HG03196 (cell line): Measurements from ENCODE around the gene LEP.

Source experiments
- ATAC-seq: cut with Tn5 transposase; IDR thresholded peaks from one replicate; pipeline ENCODE4 v1.9.1; 2021; ENCODE audit not compliant: unreplicated experiment

The LEP gene

DNA sequence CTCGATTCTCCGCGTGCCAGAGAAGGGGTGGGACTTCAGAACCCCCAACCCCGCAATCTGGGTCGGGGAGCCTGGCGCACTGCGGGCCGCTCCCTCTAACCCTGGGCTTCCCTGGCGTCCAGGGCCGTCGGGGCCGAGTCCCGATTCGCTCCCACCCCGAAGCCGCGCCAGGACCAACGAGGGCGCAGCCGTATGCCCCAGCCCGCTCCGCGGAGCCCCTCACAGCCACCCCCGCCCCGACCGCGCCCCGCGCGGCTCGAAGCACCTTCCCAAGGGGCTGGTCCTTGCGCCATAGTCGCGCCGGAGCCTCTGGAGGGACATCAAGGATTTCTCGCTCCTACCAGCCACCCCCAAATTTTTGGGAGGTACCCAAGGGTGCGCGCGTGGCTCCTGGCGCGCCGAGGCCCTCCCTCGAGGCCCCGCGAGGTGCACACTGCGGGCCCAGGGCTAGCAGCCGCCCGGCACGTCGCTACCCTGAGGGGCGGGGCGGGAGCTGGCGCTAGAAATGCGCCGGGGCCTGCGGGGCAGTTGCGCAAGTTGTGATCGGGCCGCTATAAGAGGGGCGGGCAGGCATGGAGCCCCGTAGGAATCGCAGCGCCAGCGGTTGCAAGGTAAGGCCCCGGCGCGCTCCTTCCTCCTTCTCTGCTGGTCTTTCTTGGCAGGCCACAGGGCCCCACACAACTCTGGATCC, at the start of gene LEP:
TSS of gene LEP (plus strand) at position 583 of the 691 bp plus-strand sequence. CDS start 10,741 bp downstream, outside the sequence.
- no peak for ATAC-seq

GRCh38 chr7:128192497-128193142, 48.5 kb upstream of the LEP start:
- no peak for ATAC-seq

GRCh38 chr7:128194533-128195282, 46.4 kb upstream of the LEP start:
- ATAC-seq: no peak

GRCh38 chr7:128197589-128197988, 43.5 kb upstream of the LEP start:
- no peak for ATAC-seq

DNA sequence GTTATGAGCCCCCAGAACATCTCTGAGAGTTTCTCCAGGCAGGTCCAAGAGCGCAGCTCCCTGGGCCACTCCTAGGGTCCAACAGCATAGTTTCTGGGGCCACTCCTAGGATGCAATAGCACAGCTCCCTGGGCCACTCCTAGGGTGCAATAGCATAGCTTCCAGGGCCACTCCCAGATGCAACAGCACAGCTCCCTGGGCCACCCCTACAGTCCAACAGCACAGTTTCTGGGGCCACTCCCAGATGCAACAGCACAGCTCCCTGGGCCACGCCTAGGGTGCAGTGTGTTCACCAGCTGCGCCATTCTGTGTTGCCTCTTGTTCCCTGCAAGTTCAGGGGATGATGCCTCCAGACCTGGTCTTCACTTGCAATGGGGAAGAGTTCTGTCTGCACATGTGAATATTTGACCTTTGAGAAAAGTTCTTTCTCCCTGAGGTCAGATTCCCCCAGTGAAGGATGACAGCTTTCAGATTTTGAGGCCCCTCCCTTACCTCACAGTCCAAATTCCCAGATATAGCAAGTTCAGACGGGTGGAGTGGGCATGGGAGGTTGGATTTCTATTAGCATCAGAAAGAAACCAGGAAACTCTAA, 43.0 kb upstream of the LEP start:
- ATAC-seq: no peak

DNA sequence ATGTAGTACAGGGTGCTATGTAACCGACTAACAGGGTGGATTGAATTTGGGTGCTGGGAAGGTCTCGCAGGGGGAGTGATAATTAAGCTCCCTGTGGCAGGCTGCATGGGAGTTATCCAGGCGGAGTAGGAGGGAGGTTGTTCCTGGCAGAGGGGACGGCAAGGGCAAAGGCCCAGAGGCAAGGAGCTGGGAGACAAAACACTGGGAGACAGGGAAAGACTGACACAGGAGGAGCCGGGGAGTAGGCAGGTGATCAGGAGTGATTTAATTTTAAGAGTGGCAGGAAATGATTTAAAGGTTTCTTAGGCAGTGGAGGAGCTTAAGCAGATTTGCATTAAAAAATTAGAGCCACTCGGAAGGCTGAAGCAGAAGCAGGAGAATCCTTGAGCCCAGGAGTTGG, 40.7 kb upstream of the LEP start:
- no peak for ATAC-seq

GRCh38 chr7:128201067-128201689, 39.9 kb upstream of the LEP start:
- no peak for ATAC-seq

DNA sequence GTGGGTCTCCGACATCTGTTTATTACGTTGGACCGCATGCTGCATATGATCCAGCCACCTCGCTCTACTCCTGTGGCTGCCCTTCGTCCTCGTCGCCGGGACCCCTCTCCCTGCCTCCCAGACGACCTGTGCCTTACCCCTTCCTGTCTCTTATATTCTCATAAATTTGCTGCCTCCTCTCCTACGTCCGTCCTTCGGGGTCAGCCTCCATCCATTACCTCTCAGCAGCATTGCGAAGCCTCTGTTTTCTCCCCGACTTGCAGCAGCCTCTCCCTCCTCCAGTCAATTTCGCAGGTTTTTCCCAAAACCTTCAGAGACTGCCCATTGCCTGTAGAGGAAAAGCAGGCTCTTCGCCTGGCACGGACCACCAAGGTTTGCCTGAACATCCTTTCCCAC, 39.4 kb upstream of the LEP start:
- no peak for ATAC-seq

DNA sequence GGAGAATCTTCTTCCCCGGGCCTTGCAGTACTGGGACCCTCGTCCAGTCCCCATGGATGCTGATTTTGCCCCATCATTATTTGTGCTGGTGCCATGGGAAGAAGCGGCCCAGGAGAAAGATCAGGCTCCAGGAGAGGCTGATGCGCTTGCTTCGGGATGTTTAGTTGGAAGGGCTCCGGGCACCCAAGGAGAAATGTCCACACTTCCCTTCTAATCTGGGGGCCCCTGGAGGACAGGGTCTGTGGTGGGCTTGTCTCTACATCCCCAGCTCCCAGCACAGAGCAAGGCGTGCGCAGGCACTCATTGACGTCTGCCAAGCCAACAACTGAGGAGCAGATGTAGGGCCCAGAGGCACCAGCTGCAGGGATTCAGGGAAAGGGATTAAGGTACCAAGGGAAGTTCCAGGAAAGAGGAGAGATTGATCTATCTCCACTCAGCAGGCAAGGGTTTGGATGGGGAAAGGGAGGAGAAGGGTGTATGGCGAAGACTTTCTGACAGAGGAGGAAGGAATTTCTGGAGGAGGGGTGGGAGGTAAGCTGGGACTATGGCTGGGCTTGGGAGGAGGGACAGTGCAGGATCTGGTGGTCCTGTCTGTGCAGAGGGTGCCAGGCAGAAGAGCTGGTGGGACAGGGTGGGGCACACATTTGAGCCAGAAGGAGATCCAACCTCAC, 38.7 kb upstream of the LEP start:
- ATAC-seq: no peak

DNA sequence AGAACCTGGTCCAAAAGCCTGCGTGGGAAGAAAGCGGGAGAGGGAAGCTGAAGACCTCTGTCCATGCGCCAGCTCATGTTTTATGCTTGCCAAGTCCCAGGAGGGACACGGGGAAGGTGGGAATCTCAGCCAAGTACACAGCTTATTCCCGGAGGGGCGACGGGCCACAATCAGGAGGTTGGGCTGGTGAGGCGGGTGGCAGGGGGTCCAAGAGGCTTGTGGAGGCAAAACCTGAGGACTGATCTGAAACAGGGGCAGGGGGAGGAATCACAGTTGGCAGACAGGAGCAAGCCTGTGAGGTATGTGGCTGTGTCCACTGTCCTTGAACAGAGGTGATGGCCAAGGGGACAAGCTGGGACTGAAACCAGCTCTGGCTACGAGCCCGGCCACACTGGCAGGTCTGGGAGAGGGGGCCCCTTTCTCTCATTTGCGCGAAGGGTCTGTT, 38.0 kb upstream of the LEP start:
- ATAC-seq: no peak

GRCh38 chr7:128203710-128204214, 37.3 kb upstream of the LEP start:
- no peak for ATAC-seq

DNA sequence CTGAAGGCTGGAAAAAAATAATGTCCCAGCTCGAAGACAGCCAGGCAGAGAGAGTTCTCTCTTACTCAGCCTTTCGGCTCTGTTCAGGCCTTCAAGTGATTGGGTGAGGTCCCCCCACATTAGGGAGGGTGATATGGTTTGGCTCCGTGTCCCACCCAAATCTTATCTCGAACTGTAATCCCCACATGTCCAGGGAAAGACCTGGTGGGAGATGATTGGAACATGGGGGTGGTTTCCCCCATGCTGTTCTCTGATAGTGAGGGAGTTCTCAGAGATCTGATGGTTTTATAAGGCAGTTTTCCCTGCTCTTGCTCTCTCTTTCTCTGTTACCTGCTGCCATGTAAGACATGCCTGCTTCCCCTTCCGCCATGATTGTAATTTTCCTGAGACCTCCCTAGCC, 36.6 kb upstream of the LEP start:
- no peak for ATAC-seq

DNA sequence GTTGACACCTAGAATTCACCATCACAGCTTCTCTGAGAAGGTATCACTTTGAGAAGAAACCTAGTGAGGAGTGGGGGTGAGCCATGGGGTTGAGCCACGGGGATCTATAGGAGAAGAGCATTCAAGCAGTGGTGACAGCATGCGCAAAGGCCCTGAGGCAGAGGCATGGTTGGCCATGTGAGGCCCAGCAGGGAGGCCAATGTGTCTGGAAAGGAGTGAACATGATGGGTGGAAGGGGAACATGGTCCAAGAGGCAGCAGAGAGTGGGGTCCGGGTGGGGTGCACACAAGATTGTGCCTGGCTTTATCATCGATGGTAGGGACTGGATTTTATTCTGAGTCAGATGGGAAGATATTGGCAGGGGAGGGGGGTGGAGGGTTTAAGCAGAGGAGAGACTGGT, 36.0 kb upstream of the LEP start:
- no peak for ATAC-seq

DNA sequence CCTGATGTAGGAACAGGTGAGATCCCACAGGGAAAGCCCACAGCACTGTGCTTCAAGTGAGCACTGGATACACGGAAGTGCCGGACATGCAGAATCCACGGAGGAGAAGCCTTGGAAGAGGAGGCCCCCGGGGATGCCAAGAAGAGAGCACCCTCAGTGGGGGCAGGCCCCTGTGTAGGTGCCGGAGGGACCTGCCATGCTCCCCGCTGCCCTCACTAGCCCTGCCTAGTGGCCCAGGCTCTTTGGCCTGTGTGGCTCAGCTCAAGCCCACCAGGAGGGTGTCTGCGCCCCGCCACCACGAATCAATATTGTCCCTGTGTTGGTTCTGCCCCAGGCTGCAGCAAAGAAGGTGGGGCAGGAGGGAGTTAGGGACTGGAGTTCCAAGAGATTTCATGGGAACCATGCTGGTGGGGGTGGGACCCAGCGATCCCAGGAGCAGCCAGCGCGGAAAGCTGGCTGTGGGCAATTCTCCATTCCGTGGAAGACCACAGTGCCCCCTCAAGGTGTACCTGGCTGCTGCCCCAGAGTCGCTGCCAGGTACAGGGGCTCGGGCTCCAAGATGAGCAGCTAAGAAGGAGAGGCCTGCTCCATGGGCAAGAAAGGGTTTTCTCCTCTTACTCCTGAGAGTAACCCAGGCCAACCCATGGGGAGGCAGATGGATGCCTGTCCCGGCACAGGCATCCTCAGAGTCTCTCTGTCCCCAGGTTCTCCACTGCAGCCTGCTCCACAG, 34.9 kb upstream of the LEP start:
- ATAC-seq: no peak

GRCh38 chr7:128206747-128207500, 34.2 kb upstream of the LEP start:
- no peak for ATAC-seq

- no peak for ATAC-seq
Measured at GRCh38 chr7:128207609-128208008, 33.5 kb upstream of the LEP start.

- ATAC-seq: no peak
Measured at GRCh38 chr7:128209229-128210035, 31.6 kb upstream of the LEP start.

- no peak for ATAC-seq
Measured at GRCh38 chr7:128210036-128210347, 31.1 kb upstream of the LEP start.
